HUES64 (cell line): ENCODE measurements around the gene S1PR5.
A peak's percentile ranks its signal among the peaks of the same experiment; 100 is the strongest.
"Not testable (repeated sequence)": the region's sequence is repeated elsewhere in the genome, so short reads cannot be mapped to it uniquely, and the experiment has no call there.

Experiments
- H3K27ac ChIP-seq: 2 replicates; pipeline ENCODE4 v1.7.0; 2013; ENCODE audit warnings: low read depth, low read length, inconsistent platforms
- H3K27me3 ChIP-seq: 2 replicates; pipeline ENCODE4 v1.6.1; 2013; ENCODE audit warnings: mild to moderate bottlenecking, low read length; ENCODE audit not compliant: insufficient read depth
- H3K36me3 ChIP-seq: 2 replicates; pipeline ENCODE4 v1.6.1; 2013; ENCODE audit warnings: mild to moderate bottlenecking, low read length; ENCODE audit not compliant: insufficient read depth
- H3K4me1 ChIP-seq: 2 replicates; pipeline ENCODE4 v1.6.1; 2013; ENCODE audit warnings: mild to moderate bottlenecking, low read length, moderate library complexity; ENCODE audit not compliant: insufficient read depth
- H3K4me3 ChIP-seq: 2 replicates; pipeline ENCODE4 v1.5.1; 2013; ENCODE audit warnings: mild to moderate bottlenecking, low read length, moderate library complexity
- H3K9ac ChIP-seq: 2 replicates; pipeline ENCODE4 v1.6.1; 2013; ENCODE audit warnings: mild to moderate bottlenecking, low read depth, low read length
- H3K9me3 ChIP-seq: 2 replicates; pipeline ENCODE4 v1.6.1; 2013; ENCODE audit warnings: low read depth, low read length; ENCODE audit not compliant: insufficient read depth
- WGBS: fragments of 150-250, 120-280 bp; methylation state at CpG from one replicate; pipeline ENCODE4 v1.1.7; 2013; ENCODE audit warnings: missing lambda C conversion rate; 5-methylcytosine and 5-hydroxymethylcytosine counted together

S1PR5 gene

DNA sequence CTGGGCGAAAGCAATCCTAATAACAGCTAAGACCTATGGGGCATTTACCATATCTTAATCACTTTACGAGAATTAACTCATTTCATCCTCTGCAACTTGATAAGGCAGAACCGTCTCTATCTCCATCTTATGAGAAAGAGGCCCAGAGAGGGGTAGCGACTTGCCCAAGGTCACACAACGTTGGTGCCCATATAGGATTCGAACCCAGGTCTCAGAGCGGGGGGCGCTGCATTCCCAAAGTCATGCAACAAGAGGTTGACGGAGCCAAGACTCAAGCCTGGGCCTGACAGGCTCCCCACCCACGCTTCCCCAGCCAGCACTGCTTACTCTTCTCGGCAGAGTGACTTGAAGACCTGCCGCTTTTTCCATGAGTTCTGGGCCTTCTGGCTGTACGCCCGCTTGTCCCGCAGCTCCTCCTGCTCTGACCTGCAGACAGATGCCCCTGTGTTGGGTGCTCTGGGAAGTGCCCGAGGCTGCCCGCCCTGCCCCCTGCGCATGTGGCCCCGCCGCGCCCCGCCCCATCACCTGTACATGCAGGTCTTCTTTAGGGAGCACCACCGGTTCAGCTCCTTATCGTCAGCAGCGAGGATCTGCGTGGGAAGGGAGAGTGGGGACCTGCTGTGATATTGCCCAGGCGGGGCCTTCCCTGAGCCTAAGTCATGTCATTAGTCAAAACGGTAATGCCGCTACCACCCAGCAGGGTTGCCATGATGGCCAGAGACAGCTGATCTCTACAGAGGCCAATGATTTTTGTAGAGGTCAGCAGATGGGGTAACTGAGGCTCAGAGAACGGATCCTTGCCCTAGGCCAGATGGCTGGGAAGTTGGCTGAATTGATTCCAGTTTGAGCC is 37.7 kb upstream of the S1PR5 start:
- H3K4me1 ChIP-seq: no peaks in the 10 kb centered on the region
- H3K4me3 ChIP-seq: no peak overlapping the region
- H3K36me3 ChIP-seq: peaks cover 83% of the 10 kb centered on the region
- H3K9ac ChIP-seq: no peak overlapping the region
- H3K27ac ChIP-seq: no peak overlapping the region
- no peaks in the 10 kb centered on the region for H3K27me3 ChIP-seq
- WGBS: 93% methylated on average over 30 of the region's 30 CpGs
- no peaks in the 10 kb centered on the region for H3K9me3 ChIP-seq

DNA sequence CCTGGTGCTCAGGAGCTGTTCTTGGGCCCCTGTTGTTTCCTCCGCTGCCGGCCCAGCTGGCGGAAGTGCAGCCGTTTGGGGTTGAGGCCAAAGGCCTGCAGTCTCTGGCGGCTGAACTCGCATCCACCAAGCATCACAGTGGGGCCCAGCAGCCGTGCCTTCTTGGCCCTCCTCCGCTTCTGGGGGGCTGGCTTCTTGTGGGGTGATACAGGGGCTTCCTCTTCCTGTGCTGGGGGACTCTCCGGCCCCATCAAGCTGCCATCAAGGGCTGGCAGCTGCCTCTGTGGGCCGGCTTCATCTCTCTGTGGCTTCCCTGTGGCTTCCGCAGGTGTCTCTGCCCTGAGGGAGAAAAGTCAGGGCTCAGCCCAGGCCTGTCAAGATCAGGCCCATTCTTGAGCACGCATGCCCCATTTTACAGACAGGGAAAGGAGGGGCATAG is 36.7 kb upstream of the S1PR5 start:
- H3K4me1 ChIP-seq: no peaks in the 10 kb centered on the region
- no peak overlapping the region for H3K4me3 ChIP-seq
- H3K27me3 ChIP-seq: no peaks in the 10 kb centered on the region
- H3K27ac ChIP-seq: no peak overlapping the region
- H3K9me3 ChIP-seq: no peaks in the 10 kb centered on the region
- H3K9ac ChIP-seq: no peak overlapping the region
- peaks cover 80% of the 10 kb centered on the region for H3K36me3 ChIP-seq
- 96% methylated on average over 12 of the region's 12 CpGs for WGBS

DNA sequence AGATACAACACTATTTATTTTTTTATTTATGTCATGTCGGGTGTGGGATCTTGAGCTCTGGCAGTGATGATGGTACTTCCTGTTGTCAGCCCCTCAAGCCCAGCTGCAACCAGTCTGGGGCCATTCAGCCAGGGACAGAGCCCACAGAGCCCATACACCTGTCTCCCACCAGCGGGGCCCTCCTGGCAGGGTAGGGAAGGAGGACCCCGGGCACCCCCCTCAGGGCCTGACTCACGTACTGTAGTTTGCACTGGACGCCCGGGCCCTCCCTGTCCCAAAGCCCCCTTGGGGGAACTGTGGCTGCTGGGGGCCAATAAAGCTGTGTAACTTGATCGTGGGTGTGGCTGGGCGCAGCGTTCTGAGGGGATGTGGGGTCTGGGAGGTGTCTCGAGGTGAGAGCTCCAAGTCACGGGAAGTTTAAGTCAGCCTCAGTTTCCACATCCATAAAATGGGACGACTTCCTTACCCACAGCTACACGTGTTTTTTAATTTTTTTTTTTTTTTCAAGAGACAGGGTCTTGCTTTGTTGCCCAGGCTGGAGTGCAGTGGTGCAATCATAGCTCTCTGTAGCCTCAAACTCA is 35.9 kb upstream of the S1PR5 start:
- H3K4me3 ChIP-seq: no peak overlapping the region
- H3K9ac ChIP-seq: no peak overlapping the region
- no peaks in the 10 kb centered on the region for H3K27me3 ChIP-seq
- H3K36me3 ChIP-seq: peaks cover 83% of the 10 kb centered on the region
- 94% methylated on average over 13 of the region's 13 CpGs for WGBS
- H3K27ac ChIP-seq: no peak overlapping the region
- H3K4me1 ChIP-seq: no peaks in the 10 kb centered on the region
- H3K9me3 ChIP-seq: no peaks in the 10 kb centered on the region

DNA sequence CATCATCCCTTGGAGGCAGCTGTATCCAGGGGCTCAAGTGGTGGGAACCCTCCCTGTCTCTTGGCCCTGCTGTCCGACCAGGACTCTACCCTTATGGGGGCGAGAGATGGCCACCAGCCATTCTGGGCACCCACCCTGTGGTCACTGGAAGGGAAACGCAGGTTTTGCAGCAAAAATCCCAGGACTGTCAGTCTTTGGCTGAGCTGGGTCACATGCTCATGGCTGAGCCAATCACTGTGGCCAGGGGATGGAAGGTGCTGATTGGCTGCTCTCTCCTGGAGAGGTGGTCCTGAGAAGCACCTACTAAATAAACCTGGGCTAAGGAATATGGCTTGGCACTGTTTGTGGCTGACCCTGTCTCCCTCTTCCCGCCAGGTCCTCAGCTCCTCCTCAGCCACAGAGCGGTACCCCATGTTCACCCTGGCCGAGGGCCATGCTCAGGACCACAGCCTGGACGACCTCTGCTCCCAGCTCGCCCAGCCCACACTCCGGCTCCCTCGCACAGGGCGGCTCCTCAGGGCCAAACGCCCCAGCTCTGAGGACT is 35.3 kb upstream of the S1PR5 start:
- no peak overlapping the region for H3K4me3 ChIP-seq
- 90% methylated on average over 12 of the region's 12 CpGs for WGBS
- H3K9ac ChIP-seq: no peak overlapping the region
- H3K27ac ChIP-seq: no peak overlapping the region
- peaks cover 79% of the 10 kb centered on the region for H3K36me3 ChIP-seq
- no peaks in the 10 kb centered on the region for H3K27me3 ChIP-seq
- no peaks in the 10 kb centered on the region for H3K4me1 ChIP-seq
- no peaks in the 10 kb centered on the region for H3K9me3 ChIP-seq

DNA sequence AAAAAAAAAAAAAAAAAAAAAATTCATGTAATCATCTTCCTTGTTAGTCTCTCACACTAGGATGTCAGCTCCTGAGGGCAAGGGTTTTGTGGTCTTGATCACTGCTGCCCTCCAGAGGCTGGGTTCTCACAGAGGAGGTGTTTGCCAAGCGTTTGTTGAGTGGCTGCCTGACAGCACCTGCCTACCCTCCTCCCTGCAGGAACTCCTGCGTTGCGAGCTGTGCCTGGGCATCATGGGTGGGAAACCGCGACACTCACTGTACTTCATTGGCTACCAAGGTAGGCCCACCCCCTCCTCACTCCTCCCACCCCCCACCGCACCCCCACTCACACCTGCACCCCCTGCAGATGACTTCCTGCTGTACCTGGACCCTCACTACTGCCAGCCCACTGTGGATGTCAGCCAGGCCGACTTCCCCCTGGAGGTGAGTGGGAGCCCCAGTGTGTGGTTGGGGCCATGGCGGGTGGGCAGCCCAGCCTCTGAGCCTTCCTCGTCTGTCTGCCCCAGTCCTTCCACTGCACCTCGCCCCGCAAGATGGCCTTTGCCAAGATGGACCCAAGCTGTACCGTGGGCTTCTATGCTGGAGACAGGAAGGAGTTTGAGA is 34.6 kb upstream of the S1PR5 start:
- H3K9me3 ChIP-seq: no peaks in the 10 kb centered on the region
- no peak overlapping the region for H3K27ac ChIP-seq
- H3K36me3 ChIP-seq: peaks cover 78% of the 10 kb centered on the region
- H3K9ac ChIP-seq: no peak overlapping the region
- no peaks in the 10 kb centered on the region for H3K4me1 ChIP-seq
- no peak overlapping the region for H3K4me3 ChIP-seq
- WGBS: 86% methylated on average over 11 of the region's 12 CpGs
- H3K27me3 ChIP-seq: no peaks in the 10 kb centered on the region

DNA sequence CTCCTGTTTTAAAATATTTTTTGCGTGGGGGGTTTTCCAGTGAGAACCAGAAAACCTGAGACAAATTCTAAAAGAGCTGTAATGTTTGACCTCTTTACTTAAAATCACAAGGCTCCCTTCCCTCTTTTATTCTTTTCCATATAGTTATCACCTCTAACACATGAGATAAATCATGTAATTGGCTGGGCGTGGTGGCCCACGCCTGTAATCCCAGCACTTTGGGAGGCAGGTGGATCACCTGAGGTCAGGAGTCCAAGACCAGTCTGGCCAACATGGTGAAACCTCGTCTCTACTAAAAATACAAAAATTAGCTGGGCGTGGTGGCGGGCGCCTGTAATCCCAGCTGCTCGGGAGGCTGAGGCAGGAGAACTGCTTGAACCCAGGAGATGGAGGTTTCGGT is 33.8 kb upstream of the S1PR5 start:
- H3K27ac ChIP-seq, H3K27me3 ChIP-seq, H3K9ac ChIP-seq, H3K4me3 ChIP-seq, H3K9me3 ChIP-seq, H3K4me1 ChIP-seq: not testable (repeated sequence)
- 94% methylated on average over 9 of the region's 9 CpGs for WGBS
- H3K36me3 ChIP-seq: peaks cover 73% of the 10 kb centered on the region

DNA sequence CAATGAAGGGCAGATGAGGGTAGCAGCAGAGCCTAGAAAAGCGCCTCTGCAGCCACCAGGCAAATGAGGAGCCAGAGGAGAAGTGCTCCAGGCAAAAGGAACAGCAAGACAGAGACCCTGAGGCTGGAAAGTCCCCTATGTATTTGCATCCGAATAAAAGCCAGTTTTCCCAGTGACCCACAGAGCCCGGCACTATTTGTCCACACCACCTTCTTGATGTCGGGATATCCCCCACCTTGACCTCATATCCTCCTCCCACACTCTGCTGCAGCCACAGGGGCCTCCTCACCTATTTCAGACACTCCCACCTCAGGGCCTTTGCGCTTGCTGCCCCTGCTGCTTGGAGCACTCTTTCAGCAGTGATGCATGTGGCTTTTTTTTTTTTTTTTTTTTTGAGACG is 33.1 kb upstream of the S1PR5 start:
- 91% methylated on average over 6 of the region's 6 CpGs for WGBS
- H3K4me1 ChIP-seq: no peaks in the 10 kb centered on the region
- H3K9me3 ChIP-seq: no peaks in the 10 kb centered on the region
- H3K36me3 ChIP-seq: peaks cover 70% of the 10 kb centered on the region
- no peak overlapping the region for H3K27ac ChIP-seq
- no peak overlapping the region for H3K4me3 ChIP-seq
- no peak overlapping the region for H3K9ac ChIP-seq
- no peaks in the 10 kb centered on the region for H3K27me3 ChIP-seq

DNA sequence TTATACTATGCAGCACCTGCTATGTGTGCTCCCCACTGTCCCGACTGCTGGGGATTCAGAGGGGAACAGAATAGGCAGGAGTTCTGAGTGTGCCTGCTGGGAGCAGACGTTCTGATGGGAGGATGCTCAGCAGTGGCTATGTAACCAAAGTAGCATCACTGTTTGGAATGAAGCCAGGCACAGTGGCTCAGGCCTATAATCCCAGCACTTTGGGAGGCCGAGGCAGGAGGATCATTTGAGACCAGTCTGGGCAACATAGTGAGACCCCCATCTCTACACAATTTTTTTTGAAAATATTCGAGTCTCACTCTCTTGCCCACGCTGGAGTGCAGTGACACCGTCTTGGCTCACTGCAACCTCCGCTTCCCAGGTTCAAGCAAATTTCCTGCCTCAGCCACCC is 32.5 kb upstream of the S1PR5 start:
- peaks cover 64% of the 10 kb centered on the region for H3K36me3 ChIP-seq
- H3K27me3 ChIP-seq: no peaks in the 10 kb centered on the region
- no peak overlapping the region for H3K4me3 ChIP-seq
- no peaks in the 10 kb centered on the region for H3K4me1 ChIP-seq
- no peak overlapping the region for H3K9ac ChIP-seq
- H3K9me3 ChIP-seq: no peaks in the 10 kb centered on the region
- 96% methylated on average over 7 of the region's 7 CpGs for WGBS
- H3K27ac ChIP-seq: no peak overlapping the region

DNA sequence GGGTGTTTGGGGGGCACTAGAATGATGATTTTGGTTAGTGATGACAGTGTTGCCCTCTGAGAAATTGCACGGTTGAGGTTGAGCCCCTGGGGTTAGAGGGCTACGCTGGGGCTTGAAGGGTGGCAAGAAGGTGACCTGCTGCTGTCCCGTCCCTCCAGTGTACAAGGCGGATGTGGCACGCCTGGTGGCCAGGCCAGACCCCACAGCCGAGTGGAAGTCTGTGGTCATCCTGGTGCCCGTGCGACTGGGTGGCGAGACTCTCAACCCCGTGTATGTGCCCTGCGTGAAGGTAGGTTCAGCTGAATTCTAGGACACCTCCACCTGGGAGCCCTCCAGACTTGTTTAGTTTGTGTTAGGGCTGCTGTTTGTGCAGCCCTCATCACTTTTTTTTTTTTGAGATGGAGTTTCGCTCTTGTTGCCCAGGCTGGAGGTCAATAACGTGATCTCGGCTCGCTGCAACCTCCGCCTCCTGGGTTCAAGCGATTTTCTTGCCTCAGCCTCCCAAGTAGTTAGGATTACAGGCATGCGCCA is 31.6 kb upstream of the S1PR5 start:
- H3K36me3 ChIP-seq: peaks cover 55% of the 10 kb centered on the region
- no peak overlapping the region for H3K27ac ChIP-seq
- no peak overlapping the region for H3K9ac ChIP-seq
- H3K4me3 ChIP-seq: no peak overlapping the region
- no peaks in the 10 kb centered on the region for H3K4me1 ChIP-seq
- H3K27me3 ChIP-seq: no peaks in the 10 kb centered on the region
- WGBS: 93% methylated on average over 18 of the region's 18 CpGs
- no peaks in the 10 kb centered on the region for H3K9me3 ChIP-seq

DNA sequence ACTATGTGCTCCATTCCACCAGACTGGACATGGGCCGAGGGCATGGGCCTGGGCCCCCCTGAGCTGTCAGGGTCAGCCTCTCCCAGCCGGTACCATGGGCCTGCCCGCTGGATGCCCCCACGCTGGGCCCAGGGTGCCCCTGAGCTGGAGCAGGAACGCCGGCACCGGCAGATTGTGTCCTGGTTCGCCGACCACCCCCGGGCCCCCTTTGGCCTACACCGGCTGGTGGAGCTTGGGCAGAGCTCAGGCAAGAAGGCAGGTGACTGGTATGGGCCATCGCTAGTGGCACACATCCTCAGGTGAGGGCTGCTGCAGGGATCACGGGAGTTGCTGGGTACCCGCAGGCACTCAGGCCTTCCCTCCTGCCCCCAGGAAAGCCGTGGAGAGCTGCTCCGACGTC is 29.6 kb upstream of the S1PR5 start:
- no peaks in the 10 kb centered on the region for H3K9me3 ChIP-seq
- 96% methylated on average over 17 of the region's 17 CpGs for WGBS
- H3K36me3 ChIP-seq: peaks cover 35% of the 10 kb centered on the region
- no peak overlapping the region for H3K9ac ChIP-seq
- no peaks in the 10 kb centered on the region for H3K4me1 ChIP-seq
- H3K27ac ChIP-seq: no peak overlapping the region
- H3K4me3 ChIP-seq: no peak overlapping the region
- H3K27me3 ChIP-seq: no peaks in the 10 kb centered on the region

DNA sequence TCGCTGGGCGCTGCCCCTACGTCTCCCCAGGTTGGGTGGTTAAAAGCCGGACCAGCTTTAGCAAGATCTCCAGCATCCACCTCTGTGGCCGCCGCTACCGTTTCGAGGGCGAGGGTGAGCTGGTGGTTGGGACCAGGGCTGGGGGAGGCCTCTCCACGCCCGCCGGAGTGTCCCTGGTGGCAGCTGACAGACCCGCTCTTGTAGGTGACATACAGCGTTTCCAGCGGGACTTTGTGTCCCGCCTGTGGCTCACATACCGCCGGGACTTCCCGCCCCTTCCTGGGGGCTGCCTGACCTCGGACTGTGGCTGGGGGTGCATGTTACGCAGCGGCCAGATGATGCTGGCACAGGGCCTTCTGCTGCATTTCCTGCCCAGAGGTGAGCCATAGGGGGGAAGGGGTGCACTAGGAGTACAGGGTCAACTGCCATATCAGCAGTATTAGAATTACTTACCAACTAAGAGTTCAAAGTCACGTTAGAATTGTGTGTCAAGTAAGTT is 27.6 kb upstream of the S1PR5 start:
- H3K4me3 ChIP-seq: peak overlapping the region; percentile 96
- no peaks in the 10 kb centered on the region for H3K9me3 ChIP-seq
- H3K36me3 ChIP-seq: peaks cover 28% of the 10 kb centered on the region
- H3K9ac ChIP-seq: no peak overlapping the region
- WGBS: 85% methylated on average over 23 of the region's 23 CpGs
- H3K27me3 ChIP-seq: no peaks in the 10 kb centered on the region
- H3K4me1 ChIP-seq: no peaks in the 10 kb centered on the region
- H3K27ac ChIP-seq: no peak overlapping the region
